ENCODE measurements around the gene TP63.
"Not testable (repeated sequence)": the region's sequence is repeated elsewhere in the genome, so short reads cannot be mapped to it uniquely, and the experiment has no call there.

TP63 gene

GRCh38 chr3:189625572-189625971 lies 5.6 kb upstream of the TP63 start:
- DNase-seq (ENCODE audit: low read depth): no peak

- DNase-seq (ENCODE audit: low read depth): no peak
These were observed 4.9 kb upstream of the TP63 start for GRCh38 chr3:189626286-189626685.

GRCh38 chr3:189629803-189630455 lies 1.3 kb upstream of the TP63 start:
- DNase-seq (ENCODE audit: low read depth): no peak

GRCh38 chr3:189630767-189631372 lies 319 bp upstream of the TP63 start:
- DNase-seq (ENCODE audit: low read depth): no peak

GRCh38 chr3:189631409-189631808 lies 220 bp downstream of the TP63 start:
- DNase-seq (ENCODE audit: low read depth): no peak

GRCh38 chr3:189632242-189632641 lies 1.1 kb downstream of the TP63 start:
- no peak for DNase-seq (ENCODE audit: low read depth)

GRCh38 chr3:189635339-189635738 lies 4.2 kb downstream of the TP63 start:
- DNase-seq (ENCODE audit: low read depth): no peak

- DNase-seq (ENCODE audit: low read depth): no peak
These were observed 4.9 kb downstream of the TP63 start for GRCh38 chr3:189636048-189636447.

GRCh38 chr3:189637750-189638149 lies 6.6 kb downstream of the TP63 start:
- DNase-seq (ENCODE audit: low read depth): no peak

GRCh38 chr3:189638276-189639031 lies 7.3 kb downstream of the TP63 start:
- no peak for DNase-seq (ENCODE audit: low read depth)

- DNase-seq (ENCODE audit: low read depth): no peak
These were observed 10.6 kb downstream of the TP63 start for GRCh38 chr3:189641776-189642175.

GRCh38 chr3:189646853-189647542 lies 15.8 kb downstream of the TP63 start:
- no peak for DNase-seq (ENCODE audit: low read depth)

GRCh38 chr3:189652042-189652441 lies 20.9 kb downstream of the TP63 start:
- no peak for DNase-seq (ENCODE audit: low read depth)

GRCh38 chr3:189655617-189656016 lies 24.4 kb downstream of the TP63 start:
- DNase-seq (ENCODE audit: low read depth): no peak

- no peak for DNase-seq (ENCODE audit: low read depth)
These were observed 28.4 kb downstream of the TP63 start for GRCh38 chr3:189659571-189659970.

GRCh38 chr3:189664311-189664710 lies 33.1 kb downstream of the TP63 start:
- no peak for DNase-seq (ENCODE audit: low read depth)

- not testable (repeated sequence) for DNase-seq (ENCODE audit: low read depth)
These were observed 41.2 kb downstream of the TP63 start for GRCh38 chr3:189672346-189672745.

GRCh38 chr3:189673535-189673934 lies 42.3 kb downstream of the TP63 start:
- no peak for DNase-seq (ENCODE audit: low read depth)

GRCh38 chr3:189674249-189674913 lies 43.2 kb downstream of the TP63 start:
- no peak for DNase-seq (ENCODE audit: low read depth)

- DNase-seq (ENCODE audit: low read depth): no peak
These were observed 46.5 kb downstream of the TP63 start for GRCh38 chr3:189677667-189678066.

- no peak for DNase-seq (ENCODE audit: low read depth)
These were observed 49.5 kb downstream of the TP63 start for GRCh38 chr3:189680723-189681122.
